GM12891 (cell line): ENCODE data around the gene CGGBP1.

Experiments used
- PAX5 ChIP-seq: IDR thresholded peaks from 2 replicates; pipeline ENCODE4 v1.6.1; 2011; ENCODE audit warnings: low read length, moderate library complexity, mild to moderate bottlenecking; ENCODE audit not compliant: insufficient read depth, severe bottlenecking
- POLR2A ChIP-seq: IDR thresholded peaks from 2 replicates; pipeline ENCODE4 v1.6.1; 2011; ENCODE audit warnings: low read depth, low read length, control low read depth
- POLR2AphosphoS5 ChIP-seq: IDR thresholded peaks from 2 replicates; pipeline ENCODE4 v1.6.1; 2011; ENCODE audit warnings: low read depth, low read length, control low read depth
- SPI1 ChIP-seq: IDR thresholded peaks from 2 replicates; pipeline ENCODE4 v1.6.1; 2011; ENCODE audit warnings: low read depth, low read length, control low read depth
- TAF1 ChIP-seq: IDR thresholded peaks from 2 replicates; pipeline ENCODE4 v1.6.1; 2011; ENCODE audit warnings: low read depth, low read length, control low read depth

- TF ChIP-seq PAX5 (no peak), POLR2A (peak; percentile 73), POLR2AphosphoS5 (peak; percentile 79), TAF1 (peak; percentile 54; the same call in 1 of the 2 replicates), SPI1 (peak; percentile 34; the same call in 1 of the 2 replicates)
These were observed at the start of gene CGGBP1, which contains the start of gene ZNF654 for GRCh38 chr3:88058581-88059379.
